ENCODE measurements around the gene HDAC11.

- no peak for TF ChIP-seq MAX (IDR thresholded peaks at IDR 0.05)
- TF ChIP-seq TAF1 (IDR thresholded peaks at IDR 0.05; ENCODE audit: low read depth): no peak
- TF ChIP-seq EP300 (IDR thresholded peaks at IDR 0.05; ENCODE audit: borderline replicate concordance): no peak
These were observed 48.0 kb upstream of the HDAC11 start for GRCh38 chr3:13432093-13432492.
